Astrocyte (in vitro differentiated cells and primary cell): ENCODE results near the gene CCDC146. TPM values are rescaled to one million over a fixed set of nuclear protein-coding genes. Genes with fewer than 3 reads are reported as not detected.
A peak's percentile ranks its signal among the peaks of the same experiment; 100 is the strongest.
"Not testable (repeated sequence)": the region's sequence is repeated elsewhere in the genome, so short reads cannot be mapped to it uniquely, and the experiment has no call there.

ENCODE experiments used
- DNase-seq: peaks from one replicate; pipeline ENCODE4 v3.0.0-alpha.2; 2010; ENCODE audit warnings: low read depth
- FAIRE-seq: peaks from 2 replicates; lab custom pipeline; 2011; peaks lifted over from hg19 to GRCh38; lab: Jason Lieb, UNC
- H2AFZ ChIP-seq: 2 replicates; pipeline ENCODE4 v1.6.0; 2012; ENCODE audit warnings: low read depth, low read length, inconsistent platforms
- H3K27ac ChIP-seq: 2 replicates; pipeline ENCODE4 v1.5.1; 2011; ENCODE audit warnings: low read depth, low read length, inconsistent platforms
- H3K27me3 ChIP-seq: 2 replicates; pipeline ENCODE4 v1.6.0; 2011; ENCODE audit warnings: low read length, inconsistent platforms; ENCODE audit not compliant: insufficient read depth
- H3K36me3 ChIP-seq: 2 replicates; pipeline ENCODE4 v1.5.1; 2011; ENCODE audit warnings: low read length, inconsistent platforms; ENCODE audit not compliant: insufficient read depth
- H3K4me1 ChIP-seq: 2 replicates; pipeline ENCODE4 v1.5.1; 2011; ENCODE audit warnings: low read length, inconsistent platforms; ENCODE audit not compliant: insufficient read depth
- H3K4me2 ChIP-seq: 2 replicates; pipeline ENCODE4 v1.6.0; 2012; ENCODE audit warnings: low read length, inconsistent platforms
- H3K4me3 ChIP-seq: 2 replicates; pipeline ENCODE4 v1.5.1; 2011; ENCODE audit warnings: low read depth, mild to moderate bottlenecking, low read length, inconsistent platforms; ENCODE audit not compliant: insufficient read depth
- H3K79me2 ChIP-seq: 2 replicates; pipeline ENCODE4 v1.6.0; 2012; ENCODE audit warnings: mild to moderate bottlenecking, low read length, inconsistent platforms; ENCODE audit not compliant: insufficient read depth
- H3K9ac ChIP-seq: 2 replicates; pipeline ENCODE4 v1.6.0; 2012; ENCODE audit warnings: mild to moderate bottlenecking, low read length, inconsistent platforms
- H3K9me3 ChIP-seq: 2 replicates; pipeline ENCODE4 v1.5.1; 2012; ENCODE audit warnings: low read depth, mild to moderate bottlenecking, low read length, inconsistent platforms; ENCODE audit not compliant: insufficient read depth
- H4K20me1 ChIP-seq: 2 replicates; pipeline ENCODE4 v1.6.0; 2012; ENCODE audit warnings: low read length, inconsistent platforms; ENCODE audit not compliant: insufficient read depth
- H3K27ac Mint-ChIP-seq: one replicate; pipeline ENCODE4 v1.8.0; 2021; ENCODE audit warnings: mild to moderate bottlenecking, mixed read lengths; ENCODE audit not compliant: unreplicated experiment
- H3K27me3 Mint-ChIP-seq: one replicate; pipeline ENCODE4 v1.8.0; 2021; ENCODE audit warnings: low read depth, mixed read lengths; ENCODE audit not compliant: unreplicated experiment
- H3K36me3 Mint-ChIP-seq: one replicate; pipeline ENCODE4 v1.8.0; 2021; ENCODE audit warnings: low read depth, mixed read lengths; ENCODE audit not compliant: unreplicated experiment
- H3K4me1 Mint-ChIP-seq: one replicate; pipeline ENCODE4 v1.8.0; 2021; ENCODE audit warnings: low read depth, mixed read lengths; ENCODE audit not compliant: unreplicated experiment
- H3K4me3 Mint-ChIP-seq: one replicate; pipeline ENCODE4 v1.8.0; 2021; ENCODE audit warnings: mild to moderate bottlenecking, moderate library complexity, mixed read lengths; ENCODE audit not compliant: unreplicated experiment
- H3K9me3 Mint-ChIP-seq: one replicate; pipeline ENCODE4 v1.8.0; 2021; ENCODE audit warnings: mild to moderate bottlenecking, mixed read lengths; ENCODE audit not compliant: unreplicated experiment
- total RNA-seq: library from RNA; stranded (reverse); gene quantifications from 2 replicates; pipeline ENCODE4 v1.2.1, GENCODE V29; 2021

Gene CCDC146
- total RNA-seq, 1 donor from 2014 or later: 2.0 TPM

GRCh38 chr7:77080236-77080635 is 42.2 kb upstream of the CCDC146 start:
- not testable (repeated sequence) for H3K4me1 ChIP-seq, H3K27me3 ChIP-seq, H3K9me3 Mint-ChIP-seq, H3K36me3 Mint-ChIP-seq, H3K9ac ChIP-seq, H3K9me3 ChIP-seq, H3K4me3 ChIP-seq, H4K20me1 ChIP-seq, H3K36me3 ChIP-seq, DNase-seq, H3K4me2 ChIP-seq, FAIRE-seq, H3K27ac ChIP-seq, H3K79me2 ChIP-seq, H3K27ac Mint-ChIP-seq, H2AFZ ChIP-seq, H3K4me3 Mint-ChIP-seq, H3K27me3 Mint-ChIP-seq, H3K4me1 Mint-ChIP-seq

- H3K36me3 Mint-ChIP-seq, H3K4me1 ChIP-seq, H3K4me1 Mint-ChIP-seq, FAIRE-seq, H4K20me1 ChIP-seq, H3K9me3 Mint-ChIP-seq, H3K27ac ChIP-seq, H3K36me3 ChIP-seq, H3K9me3 ChIP-seq, DNase-seq, H3K27me3 ChIP-seq, H3K9ac ChIP-seq, H3K27me3 Mint-ChIP-seq, H3K4me3 ChIP-seq, H3K27ac Mint-ChIP-seq, H3K4me3 Mint-ChIP-seq, H3K4me2 ChIP-seq, H3K79me2 ChIP-seq, H2AFZ ChIP-seq: not testable (repeated sequence)
These were observed 40.2 kb upstream of the CCDC146 start for GRCh38 chr7:77082192-77082591.

GRCh38 chr7:77092301-77092700 is 30.1 kb upstream of the CCDC146 start:
- H3K9me3 Mint-ChIP-seq, H3K4me1 ChIP-seq, H3K4me3 Mint-ChIP-seq, H3K4me2 ChIP-seq, H3K27ac Mint-ChIP-seq, H3K36me3 ChIP-seq, H2AFZ ChIP-seq, H3K27ac ChIP-seq, H3K4me1 Mint-ChIP-seq, H3K9ac ChIP-seq, H4K20me1 ChIP-seq, DNase-seq, H3K9me3 ChIP-seq, H3K36me3 Mint-ChIP-seq, H3K27me3 Mint-ChIP-seq, H3K4me3 ChIP-seq, H3K27me3 ChIP-seq, H3K79me2 ChIP-seq: not testable (repeated sequence)
- peak; percentile 85 for FAIRE-seq

GRCh38 chr7:77100501-77100900 is 21.9 kb upstream of the CCDC146 start:
- not testable (repeated sequence) for H3K36me3 Mint-ChIP-seq, H3K4me3 ChIP-seq, H3K9ac ChIP-seq, H3K27me3 Mint-ChIP-seq, H2AFZ ChIP-seq, H3K4me2 ChIP-seq, H3K4me1 ChIP-seq, FAIRE-seq, H3K9me3 ChIP-seq, H3K27ac ChIP-seq, H3K4me3 Mint-ChIP-seq, H3K36me3 ChIP-seq, H3K27ac Mint-ChIP-seq, H3K9me3 Mint-ChIP-seq, H3K27me3 ChIP-seq, H3K4me1 Mint-ChIP-seq, H4K20me1 ChIP-seq, H3K79me2 ChIP-seq
- peak; percentile 5 for DNase-seq

GRCh38 chr7:77101187-77101586 is 21.2 kb upstream of the CCDC146 start:
- not testable (repeated sequence) for H3K36me3 Mint-ChIP-seq, H3K4me3 ChIP-seq, H4K20me1 ChIP-seq, H3K4me3 Mint-ChIP-seq, H3K4me2 ChIP-seq, H3K9ac ChIP-seq, H3K27me3 Mint-ChIP-seq, H3K79me2 ChIP-seq, H3K36me3 ChIP-seq, H3K9me3 ChIP-seq, H3K27me3 ChIP-seq, H2AFZ ChIP-seq, H3K9me3 Mint-ChIP-seq, DNase-seq, H3K27ac Mint-ChIP-seq, H3K4me1 ChIP-seq, H3K4me1 Mint-ChIP-seq, FAIRE-seq, H3K27ac ChIP-seq

- H3K4me3 Mint-ChIP-seq, H3K9me3 Mint-ChIP-seq, H2AFZ ChIP-seq, H3K4me2 ChIP-seq, H3K27ac Mint-ChIP-seq, H3K27me3 ChIP-seq, H3K36me3 ChIP-seq, H3K27ac ChIP-seq, H3K4me1 Mint-ChIP-seq, H3K9me3 ChIP-seq, H4K20me1 ChIP-seq, H3K9ac ChIP-seq, DNase-seq, H3K27me3 Mint-ChIP-seq, H3K79me2 ChIP-seq, H3K4me3 ChIP-seq, H3K4me1 ChIP-seq, H3K36me3 Mint-ChIP-seq: not testable (repeated sequence)
- FAIRE-seq: peak; percentile 52
These were observed 19.7 kb upstream of the CCDC146 start for GRCh38 chr7:77102671-77103070.
